Esophagus muscularis mucosa (tissue), 4 donors: ENCODE data around the gene SLC6A16. TPM values are rescaled to one million over a fixed set of nuclear protein-coding genes. Genes with fewer than 3 reads are reported as not detected.

Source experiments
- small RNA-seq, 3 donors: library from RNA; depleted of rRNA; stranded (forward); fragments of <200 nt; gene quantifications; one replicate each; pipeline ENCODE3, GENCODE V24; 2016
- total RNA-seq, 4 donors: library from RNA; depleted of rRNA; stranded (reverse); fragments of >200 nt; gene quantifications; one replicate each; pipeline versions ENCODE4 v1.1.0 to v1.2.1, GENCODE V29; 2016

Gene SLC6A16
- total RNA-seq, 4 donors from 2014 or later, result 0.83 to 4.1 (median 2.5) TPM

Small RNAs within 50 kb of the gene (small RNA-seq; reads per million reads assigned to genes)
- gene MIR4324, result 0 reads per million in 3 donors

Other genes starting within 250 kb of the SLC6A16 start
- gene SNRNP70, start 239.7 kb downstream of the SLC6A16 start, total RNA-seq, result 100 to 1,000 TPM; 101 to 209 (median 145) TPM
- 10 to 100 TPM in 3 of 4 donors, 1 to 10 TPM in 1; 7.5 to 21.4 (median 15.5) TPM for gene LIN7B, start 210.8 kb downstream of the SLC6A16 start, total RNA-seq
- gene C19orf73, start 206.0 kb downstream of the SLC6A16 start, total RNA-seq, result 1 to 10 TPM in 3 of 4 donors, under 1 TPM in 1; 0.83 to 3.3 (median 1.9) TPM
- 1 to 10 TPM; 3.3 to 8.4 (median 5.3) TPM for gene PPFIA3, start 205.6 kb downstream of the SLC6A16 start, total RNA-seq
- 10 to 100 TPM in 1 of 4 donors, 1 to 10 TPM in 2, under 1 TPM in 1; 0.83 to 11.1 (median 4.1) TPM for gene HRC, start 169.8 kb downstream of the SLC6A16 start, total RNA-seq
- 10 to 100 TPM; 19.9 to 38.8 (median 27.9) TPM for gene TRPM4, start 167.4 kb downstream of the SLC6A16 start, total RNA-seq
- 10 to 100 TPM in 2 of 4 donors, 1 to 10 TPM in 2; 8.0 to 22.4 (median 11.6) TPM for gene CD37, start 10.2 kb upstream of the SLC6A16 start, total RNA-seq
- gene TEAD2, start 37.2 kb upstream of the SLC6A16 start, total RNA-seq, result 10 to 100 TPM; 40.7 to 73.2 (median 60.5) TPM
- gene DKKL1, start 38.7 kb upstream of the SLC6A16 start, total RNA-seq, result under 1 TPM in 3 of 4 donors, not detected in 1; 0.40 to 0.83 (median 0.83) TPM
- not detected for gene KASH5, start 63.1 kb upstream of the SLC6A16 start, total RNA-seq
- gene PTH2, start 98.2 kb upstream of the SLC6A16 start, total RNA-seq, result not detected
- not detected for gene GFY, start 100.2 kb upstream of the SLC6A16 start, total RNA-seq
- 1 to 10 TPM in 2 of 4 donors, under 1 TPM in 2; 0.83 to 5.2 (median 1.3) TPM for gene SLC17A7, start 116.3 kb upstream of the SLC6A16 start, total RNA-seq
- gene PIH1D1, start 126.6 kb upstream of the SLC6A16 start, total RNA-seq, result 10 to 100 TPM; 73.6 to 84.0 (median 78.4) TPM
- 10 to 100 TPM; 22.1 to 29.1 (median 26.2) TPM for gene ALDH16A1, start 128.0 kb upstream of the SLC6A16 start, total RNA-seq
- gene FLT3LG, start 149.0 kb upstream of the SLC6A16 start, total RNA-seq, result 10 to 100 TPM in 2 of 4 donors, 1 to 10 TPM in 2; 5.5 to 11.5 (median 10.4) TPM
- gene RPL13A, start 162.4 kb upstream of the SLC6A16 start, total RNA-seq, result 1,000 to 10,000 TPM; 1,843 to 3,096 (median 2,688) TPM
- gene RPS11, start 171.2 kb upstream of the SLC6A16 start, total RNA-seq, result 1,000 to 10,000 TPM; 1,719 to 5,089 (median 3,692) TPM
- gene FCGRT, start 187.5 kb upstream of the SLC6A16 start, total RNA-seq, result 100 to 1,000 TPM; 108 to 234 (median 170) TPM
- 10 to 100 TPM in 3 of 4 donors, 1 to 10 TPM in 1; 9.8 to 22.4 (median 18.0) TPM for gene RCN3, start 202.8 kb upstream of the SLC6A16 start, total RNA-seq